Natural killer cell (primary cell): ENCODE results near the gene ITLN2. TPM values are rescaled to one million over a fixed set of nuclear protein-coding genes. Genes with fewer than 3 reads are reported as not detected.

Source experiments
- ATAC-seq, 3 donors: fragments of 150-1000 bp in 2 of 3; fragments of 200-7000 bp in 1 of 3; cut with Tn5 transposase; 1 replicate in 1 of 3; 2 replicates in 2 of 3; pipeline ENCODE4 v1.10.0; 2021; ENCODE audit warnings: mild to moderate bottlenecking in 2 of 3, moderate library complexity in 2 of 3
- DNase-seq, 2 donors: peaks; one replicate each; pipeline versions ENCODE4 v3.0.0 to v3.0.0-alpha.2; 2013 to 2021; ENCODE audit warnings: mixed read lengths in 1 of 2
- H3K27ac ChIP-seq: one replicate; pipeline ENCODE4 v1.5.1; 2013; ENCODE audit warnings: mild to moderate bottlenecking, low read length
- H3K27me3 ChIP-seq: one replicate; pipeline ENCODE4 v1.6.1; 2013; ENCODE audit warnings: low read length; ENCODE audit not compliant: control insufficient read depth, insufficient read depth
- H3K36me3 ChIP-seq: one replicate; pipeline ENCODE4 v1.6.1; 2013; ENCODE audit warnings: low read length; ENCODE audit not compliant: control insufficient read depth, insufficient read depth
- H3K4me1 ChIP-seq: one replicate; pipeline ENCODE4 v1.6.1; 2013; ENCODE audit warnings: low read length; ENCODE audit not compliant: control insufficient read depth, insufficient read depth
- H3K4me3 ChIP-seq: one replicate; pipeline ENCODE4 v1.5.1; 2013; ENCODE audit warnings: low read length
- H3K9me3 ChIP-seq: one replicate; pipeline ENCODE4 v1.6.1; 2013; ENCODE audit warnings: low read length; ENCODE audit not compliant: control insufficient read depth, insufficient read depth
- H3K27ac Mint-ChIP-seq, 2 donors: one replicate each; pipeline ENCODE4 v1.8.0; 2022; ENCODE audit warnings: mild to moderate bottlenecking in 2 of 2, mixed read lengths in 2 of 2, moderate library complexity in 1 of 2
- H3K27me3 Mint-ChIP-seq, 2 donors: one replicate each; pipeline ENCODE4 v1.8.0; 2022; ENCODE audit warnings: low read depth in 2 of 2, mixed read lengths in 2 of 2
- H3K36me3 Mint-ChIP-seq: one replicate; pipeline ENCODE4 v1.8.0; 2022; ENCODE audit warnings: mixed read lengths
- H3K4me1 Mint-ChIP-seq, 2 donors: one replicate each; pipeline ENCODE4 v1.8.0; 2022; ENCODE audit warnings: mixed read lengths in 2 of 2
- H3K4me3 Mint-ChIP-seq: one replicate; pipeline ENCODE4 v1.8.0; 2022; ENCODE audit warnings: mild to moderate bottlenecking, moderate library complexity, mixed read lengths
- H3K9me3 Mint-ChIP-seq, 2 donors: one replicate each; pipeline ENCODE4 v1.8.0; 2022; ENCODE audit warnings: mixed read lengths in 2 of 2
- CTCF ChIP-seq: fragments of 200-600 bp; IDR thresholded peaks from one replicate; pipeline ENCODE4 v1.8.0; 2022; ENCODE audit warnings: antibody characterized with exemption
- WGBS: methylation state at CpG from one replicate; pipeline ENCODE4 v1.1.7; 2013; ENCODE audit warnings: missing lambda C conversion rate; ENCODE audit not compliant: insufficient coverage; 5-methylcytosine and 5-hydroxymethylcytosine counted together
- intact Hi-C: fragments of 100-400 bp; cut with micrococcal nuclease; formaldehyde crosslinking; loops from one replicate; pipeline ENCODE4 v1.14.2; 2022
- total RNA-seq, 4 donors: library from RNA; stranded (reverse); fragments of 120-200 nt in 1 of 4; gene quantifications; one replicate each; pipeline versions ENCODE4 v1.2.3 to v1.2.4, GENCODE V29; 2013 to 2022

ITLN2 gene
- total RNA-seq, 3 donors from 2014 or later (not counting 1 experiment from before 2014, with no cell fraction given), result not detected

GRCh38 chr1:160911925-160912324 lies 42.7 kb downstream of the ITLN2 start:
- DNase-seq (no peak), ATAC-seq (no peak)
- WGBS, result 85% methylated on average over 2 of the region's 2 CpGs
- Histone ChIP-seq H3K36me3 (no peaks in the 10 kb centered on the region), H3K4me3 (no peak overlapping the region), H3K9me3 (no peaks in the 10 kb centered on the region), H3K27me3 (no peaks in the 10 kb centered on the region), H3K4me1 (no peaks in the 10 kb centered on the region), H3K27ac (no peak overlapping the region)
- Mint-ChIP-seq H3K27me3 (no peaks in the 10 kb centered on the region), H3K27ac (no peak overlapping the region), H3K4me3 (no peak overlapping the region), H3K9me3 (no peaks in the 10 kb centered on the region), H3K36me3 (no peaks in the 10 kb centered on the region), H3K4me1 (no peaks in the 10 kb centered on the region)
- intact Hi-C loops, result no loop called here
- TF ChIP-seq CTCF, result no peak

- TF ChIP-seq CTCF, result no peak
- H3K27ac ChIP-seq, result no peak overlapping the region
- H3K4me3 ChIP-seq, result no peak overlapping the region
- no peaks in the 10 kb centered on the region for H3K4me1 ChIP-seq
- no peak overlapping the region for H3K4me3 Mint-ChIP-seq
- H3K4me1 Mint-ChIP-seq, result no peaks in the 10 kb centered on the region
- H3K36me3 Mint-ChIP-seq, result no peaks in the 10 kb centered on the region
- H3K9me3 Mint-ChIP-seq, result no peaks in the 10 kb centered on the region
- WGBS, result 88% methylated on average over 7 of the region's 7 CpGs
- no peaks in the 10 kb centered on the region for H3K36me3 ChIP-seq
- H3K27ac Mint-ChIP-seq, result no peak overlapping the region
- ATAC-seq, result no peak
- H3K27me3 ChIP-seq, result no peaks in the 10 kb centered on the region
- DNase-seq, result no peak
- intact Hi-C loops, result no loop called here
- H3K27me3 Mint-ChIP-seq, result no peaks in the 10 kb centered on the region
- H3K9me3 ChIP-seq, result no peaks in the 10 kb centered on the region
Observed at GRCh38 chr1:160911441-160911840, 43.2 kb downstream of the ITLN2 start.

- TF ChIP-seq CTCF, result no peak
- Histone ChIP-seq H3K36me3 (no peaks in the 10 kb centered on the region), H3K27ac (no peak overlapping the region), H3K4me1 (no peaks in the 10 kb centered on the region), H3K27me3 (no peaks in the 10 kb centered on the region), H3K4me3 (no peak overlapping the region), H3K9me3 (no peaks in the 10 kb centered on the region)
- H3K27me3 Mint-ChIP-seq, result no peaks in the 10 kb centered on the region
- H3K9me3 Mint-ChIP-seq, result no peaks in the 10 kb centered on the region
- H3K27ac Mint-ChIP-seq, result no peak overlapping the region
- no peaks in the 10 kb centered on the region for H3K4me1 Mint-ChIP-seq
- no peak for ATAC-seq
- intact Hi-C loops, result no loop called here
- no peaks in the 10 kb centered on the region for H3K36me3 Mint-ChIP-seq
- 70% methylated on average over 6 of the region's 6 CpGs for WGBS
- no peak overlapping the region for H3K4me3 Mint-ChIP-seq
- DNase-seq, result no peak
Observed at GRCh38 chr1:160910170-160910750, 44.3 kb downstream of the ITLN2 start.

- Mint-ChIP-seq H3K4me3 (no peak overlapping the region), H3K9me3 (no peaks in the 10 kb centered on the region), H3K27ac (no peak overlapping the region), H3K27me3 (no peaks in the 10 kb centered on the region), H3K4me1 (no peaks in the 10 kb centered on the region), H3K36me3 (no peaks in the 10 kb centered on the region)
- ATAC-seq (no peak), DNase-seq (no peak)
- Histone ChIP-seq H3K36me3 (no peaks in the 10 kb centered on the region), H3K27me3 (no peaks in the 10 kb centered on the region), H3K4me3 (no peak overlapping the region), H3K4me1 (no peaks in the 10 kb centered on the region), H3K27ac (no peak overlapping the region), H3K9me3 (no peaks in the 10 kb centered on the region)
- intact Hi-C loops, result no loop called here
- 90% methylated on average over 7 of the region's 7 CpGs for WGBS
- no peak for TF ChIP-seq CTCF
Observed at GRCh38 chr1:160907976-160908375, 46.6 kb downstream of the ITLN2 start.
